CD4-positive, alpha-beta T cell treated with Interleukin-10 for 1 hour (primary cell): ENCODE data around the gene NEU4.
A peak's percentile ranks its signal among the peaks of the same experiment; 100 is the strongest.
"Not testable (repeated sequence)": the region's sequence is repeated elsewhere in the genome, so short reads cannot be mapped to it uniquely, and the experiment has no call there.

ENCODE experiments used
- DNase-seq: peaks from one replicate; pipeline ENCODE4 v3.0.0-alpha.2; 2020

NEU4 gene

GRCh38 chr2:241808721-241809382, at the start of gene NEU4:
Gene NEU4 (plus strand): TSS chr2:241809193. CDS start chr2:241814485, 5,292 bp downstream.
- no peak for DNase-seq

- not testable (repeated sequence) for DNase-seq
Observed at GRCh38 chr2:241759893-241760292, 49.1 kb upstream of the NEU4 start.

- no peak for DNase-seq
Observed at GRCh38 chr2:241760301-241760771, 48.7 kb upstream of the NEU4 start.

GRCh38 chr2:241762321-241762932, 46.6 kb upstream of the NEU4 start:
- peak; percentile 36 for DNase-seq

GRCh38 chr2:241762933-241763369, 46.0 kb upstream of the NEU4 start:
- peak; percentile 83 for DNase-seq

GRCh38 chr2:241763551-241764274, 45.3 kb upstream of the NEU4 start:
- DNase-seq = peak; percentile 50

GRCh38 chr2:241764275-241765241, 44.4 kb upstream of the NEU4 start:
- DNase-seq = no peak

- DNase-seq = no peak
Observed at GRCh38 chr2:241767464-241768250, 41.3 kb upstream of the NEU4 start.

- DNase-seq = no peak
Observed at GRCh38 chr2:241768251-241768711, 40.7 kb upstream of the NEU4 start.

GRCh38 chr2:241768850-241769249, 40.1 kb upstream of the NEU4 start:
- no peak for DNase-seq

GRCh38 chr2:241769819-241770184, 39.2 kb upstream of the NEU4 start:
- no peak for DNase-seq

- DNase-seq = no peak
Observed at GRCh38 chr2:241770185-241770935, 38.6 kb upstream of the NEU4 start.

GRCh38 chr2:241770936-241771285, 38.1 kb upstream of the NEU4 start:
- no peak for DNase-seq

- DNase-seq = no peak
Observed at GRCh38 chr2:241771286-241772062, 37.5 kb upstream of the NEU4 start.

- peak; percentile 62 for DNase-seq
Observed at GRCh38 chr2:241772063-241772499, 36.9 kb upstream of the NEU4 start.

GRCh38 chr2:241773511-241774418, 35.2 kb upstream of the NEU4 start:
- no peak for DNase-seq

- no peak for DNase-seq
Observed at GRCh38 chr2:241774419-241775222, 34.4 kb upstream of the NEU4 start.
